ENCODE measurements around the gene ATP8B1.
"Not testable (repeated sequence)": the region's sequence is repeated elsewhere in the genome, so short reads cannot be mapped to it uniquely, and the experiment has no call there.

ATP8B1 gene

DNA sequence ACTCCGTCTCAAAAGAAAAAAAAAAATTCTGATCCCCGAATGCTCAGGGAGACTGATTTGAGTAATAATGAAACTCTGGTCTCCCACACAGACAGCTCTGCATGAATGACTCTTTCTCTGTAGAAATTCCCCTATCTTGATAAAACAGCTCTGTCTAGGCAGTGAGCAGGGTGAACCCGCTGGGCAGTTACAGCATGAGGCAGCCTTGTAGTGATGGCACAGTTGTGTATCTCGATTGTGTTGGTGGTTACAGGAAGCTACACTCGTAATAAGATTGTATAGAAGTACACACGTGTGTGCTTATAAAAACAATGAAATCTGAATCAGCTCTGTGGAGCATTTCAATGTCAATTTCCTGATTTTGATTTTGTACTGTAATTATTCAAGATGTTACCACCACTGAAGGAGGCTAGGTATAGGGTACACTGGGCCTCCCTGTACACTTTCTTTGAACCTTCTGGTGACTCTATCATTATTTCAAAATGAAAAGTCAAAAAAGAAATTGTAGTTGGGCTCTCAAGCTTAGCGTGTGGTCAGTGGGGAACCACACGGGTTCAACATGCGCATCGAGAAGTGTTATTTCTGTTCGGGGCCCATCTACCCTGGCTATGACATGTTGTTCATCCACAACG is 34.9 kb upstream of the ATP8B1 start:
- H3K27ac ChIP-seq (ENCODE audit: low read depth, low read length), result no peak overlapping the region
- no peak overlapping the region for H3K4me3 ChIP-seq (ENCODE audit: low read depth in 1 of 5, low read length in 5 of 5)
- H3K27me3 ChIP-seq (ENCODE audit: control insufficient read depth in 5 of 5, insufficient read depth in 4 of 5, low read length in 5 of 5), result no peaks in the 10 kb centered on the region
- H3K36me3 ChIP-seq (ENCODE audit: control insufficient read depth in 5 of 5, insufficient read depth in 5 of 5, low read length in 5 of 5), result no peaks in the 10 kb centered on the region
- no peak overlapping the region for H3K9ac ChIP-seq (ENCODE audit: low read length in 5 of 5)
- H3K4me1 ChIP-seq (ENCODE audit: control insufficient read depth in 5 of 5, insufficient read depth in 5 of 5, low read length in 5 of 5), result peaks cover 0 to 3% (median 0%) of the 10 kb centered on the region in 5 donors
- no peaks in the 10 kb centered on the region for H3K9me3 ChIP-seq (ENCODE audit: control insufficient read depth in 5 of 5, low read length in 5 of 5)

DNA sequence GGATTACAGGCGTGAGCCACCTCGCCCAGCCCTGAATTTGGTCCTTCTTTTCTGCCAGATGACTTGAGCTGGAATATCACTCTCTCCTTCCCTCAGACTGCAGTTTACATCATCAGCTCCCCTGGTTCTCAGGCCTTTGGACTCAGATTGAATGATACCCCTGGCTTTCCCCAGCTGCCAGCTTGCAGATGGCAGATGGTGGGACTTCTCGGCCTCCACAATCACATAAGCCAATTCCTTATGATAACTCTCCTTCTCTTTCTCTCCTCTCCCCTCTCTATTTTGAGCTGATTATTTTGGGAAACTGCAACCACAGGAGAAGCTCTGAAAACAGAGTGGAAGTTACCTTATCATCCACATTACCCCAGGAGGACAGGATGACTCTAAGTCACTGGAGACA is 33.4 kb upstream of the ATP8B1 start:
- H3K9me3 ChIP-seq (ENCODE audit: control insufficient read depth in 5 of 5, low read length in 5 of 5), result no peaks in the 10 kb centered on the region
- H3K4me1 ChIP-seq (ENCODE audit: control insufficient read depth in 5 of 5, insufficient read depth in 5 of 5, low read length in 5 of 5), result peaks cover 0 to 3% (median 0%) of the 10 kb centered on the region in 5 donors
- no peak overlapping the region for H3K4me3 ChIP-seq (ENCODE audit: low read depth in 1 of 5, low read length in 5 of 5)
- no peak overlapping the region for H3K27ac ChIP-seq (ENCODE audit: low read depth, low read length)
- no peak overlapping the region for H3K9ac ChIP-seq (ENCODE audit: low read length in 5 of 5)
- H3K36me3 ChIP-seq (ENCODE audit: control insufficient read depth in 5 of 5, insufficient read depth in 5 of 5, low read length in 5 of 5), result no peaks in the 10 kb centered on the region
- no peaks in the 10 kb centered on the region for H3K27me3 ChIP-seq (ENCODE audit: control insufficient read depth in 5 of 5, insufficient read depth in 4 of 5, low read length in 5 of 5)

DNA sequence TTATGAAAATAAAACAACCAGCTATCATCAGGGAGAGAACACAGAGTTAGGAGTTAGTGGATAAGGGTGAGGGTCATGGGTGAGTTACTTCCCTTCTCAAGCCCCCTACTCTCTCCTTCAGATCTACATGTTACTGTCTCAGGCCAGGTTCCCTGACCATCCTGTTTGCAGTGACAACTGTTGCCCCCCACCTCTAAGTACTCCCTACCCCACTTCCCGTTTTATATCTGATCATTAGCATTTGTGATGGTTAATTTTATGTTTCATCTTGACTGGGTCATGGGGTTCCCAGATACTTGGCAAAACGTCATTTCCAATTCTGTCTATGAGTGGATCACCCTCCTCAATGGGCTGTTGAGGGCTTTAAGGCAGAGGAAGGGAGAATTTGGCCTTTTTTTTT is 32.8 kb upstream of the ATP8B1 start:
- Histone ChIP-seq H3K27ac (ENCODE audit: low read depth, low read length) (no peak overlapping the region), H3K4me1 (ENCODE audit: control insufficient read depth in 5 of 5, insufficient read depth in 5 of 5, low read length in 5 of 5) (peaks cover 0 to 3% (median 0%) of the 10 kb centered on the region in 5 donors), H3K9ac (ENCODE audit: low read length in 5 of 5) (no peak overlapping the region), H3K9me3 (ENCODE audit: control insufficient read depth in 5 of 5, low read length in 5 of 5) (no peaks in the 10 kb centered on the region), H3K27me3 (ENCODE audit: control insufficient read depth in 5 of 5, insufficient read depth in 4 of 5, low read length in 5 of 5) (no peaks in the 10 kb centered on the region), H3K36me3 (ENCODE audit: control insufficient read depth in 5 of 5, insufficient read depth in 5 of 5, low read length in 5 of 5) (no peaks in the 10 kb centered on the region), H3K4me3 (ENCODE audit: low read depth in 1 of 5, low read length in 5 of 5) (no peak overlapping the region)

DNA sequence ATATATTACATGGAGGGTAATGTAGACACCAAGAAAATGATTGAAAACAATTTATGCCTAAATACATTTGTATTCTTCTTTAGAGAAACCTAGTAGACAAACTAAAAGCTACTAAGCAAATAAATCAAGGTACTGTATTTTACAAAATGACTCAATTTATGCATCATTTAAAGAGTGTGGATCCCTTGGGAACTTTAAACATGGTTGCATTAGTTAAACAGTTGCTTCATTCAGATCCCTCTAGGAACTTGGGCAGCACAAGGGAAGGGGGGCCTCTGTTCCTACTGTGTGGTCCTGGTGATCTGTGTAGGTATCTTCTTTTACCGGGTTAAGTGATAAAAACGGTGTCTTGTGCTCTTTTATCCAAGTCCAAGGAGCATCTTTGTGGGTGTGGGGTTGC is 31.5 kb upstream of the ATP8B1 start:
- Histone ChIP-seq H3K36me3 (ENCODE audit: control insufficient read depth in 5 of 5, insufficient read depth in 5 of 5, low read length in 5 of 5) (no peaks in the 10 kb centered on the region), H3K27ac (ENCODE audit: low read depth, low read length) (no peak overlapping the region), H3K4me1 (ENCODE audit: control insufficient read depth in 5 of 5, insufficient read depth in 5 of 5, low read length in 5 of 5) (no peaks in the 10 kb centered on the region), H3K9ac (ENCODE audit: low read length in 5 of 5) (no peak overlapping the region), H3K4me3 (ENCODE audit: low read depth in 1 of 5, low read length in 5 of 5) (no peak overlapping the region), H3K9me3 (ENCODE audit: control insufficient read depth in 5 of 5, low read length in 5 of 5) (no peaks in the 10 kb centered on the region), H3K27me3 (ENCODE audit: control insufficient read depth in 5 of 5, insufficient read depth in 4 of 5, low read length in 5 of 5) (no peaks in the 10 kb centered on the region)

DNA sequence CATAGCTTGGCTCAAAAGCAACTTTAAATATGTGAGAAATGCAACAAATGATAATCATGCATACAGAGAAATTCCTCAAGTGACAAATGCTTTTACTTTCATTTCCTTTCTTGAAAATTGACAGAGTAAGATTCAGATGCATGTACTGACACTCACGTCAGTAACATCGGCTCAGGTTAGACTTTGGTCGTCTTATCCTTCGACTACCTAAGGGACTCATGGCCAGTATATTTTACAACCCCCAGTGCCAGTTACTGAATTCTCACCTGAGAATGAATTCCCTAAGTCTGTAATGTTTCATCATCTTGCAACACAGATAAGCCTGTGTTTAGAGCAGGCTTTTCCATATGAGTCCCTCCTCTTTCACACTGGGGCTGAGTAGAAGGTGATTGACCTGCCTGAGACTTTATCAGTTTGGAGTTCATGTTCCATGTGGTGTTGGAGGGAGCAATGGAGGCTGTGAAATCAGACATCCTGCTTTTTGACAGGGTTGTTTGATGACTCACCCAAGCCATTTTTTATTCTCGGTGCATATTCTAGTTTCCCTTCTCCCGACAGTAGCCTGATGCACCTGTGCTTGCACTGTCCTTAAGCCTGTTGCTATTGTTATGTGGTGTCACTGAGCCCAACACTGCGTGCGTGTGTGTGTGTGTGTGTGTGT is 30.5 kb upstream of the ATP8B1 start:
- Histone ChIP-seq H3K36me3 (ENCODE audit: control insufficient read depth in 5 of 5, insufficient read depth in 5 of 5, low read length in 5 of 5) (no peaks in the 10 kb centered on the region), H3K4me1 (ENCODE audit: control insufficient read depth in 5 of 5, insufficient read depth in 5 of 5, low read length in 5 of 5) (no peaks in the 10 kb centered on the region), H3K27me3 (ENCODE audit: control insufficient read depth in 5 of 5, insufficient read depth in 4 of 5, low read length in 5 of 5) (no peaks in the 10 kb centered on the region), H3K9ac (ENCODE audit: low read length in 5 of 5) (no peak overlapping the region), H3K4me3 (ENCODE audit: low read depth in 1 of 5, low read length in 5 of 5) (no peak overlapping the region), H3K27ac (ENCODE audit: low read depth, low read length) (no peak overlapping the region), H3K9me3 (ENCODE audit: control insufficient read depth in 5 of 5, low read length in 5 of 5) (no peaks in the 10 kb centered on the region)

DNA sequence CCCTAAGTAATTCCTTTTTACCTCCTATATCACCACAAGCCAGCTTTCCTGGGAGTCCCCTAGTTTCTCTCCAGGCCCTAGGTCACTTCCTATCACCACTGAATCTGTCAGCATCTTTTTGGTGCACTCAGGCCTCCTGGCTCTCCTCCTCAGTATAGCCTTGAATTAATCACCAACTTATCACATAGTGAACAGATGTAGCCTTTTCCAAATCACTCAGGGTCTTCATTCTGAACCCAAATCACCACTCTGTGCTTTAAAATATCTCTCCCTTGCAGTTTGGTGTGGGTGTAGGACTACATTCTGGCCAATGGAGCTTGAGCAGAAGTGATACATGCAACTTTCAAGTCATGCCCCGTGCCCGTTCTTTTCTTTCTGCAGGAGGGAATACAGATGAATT is 29.6 kb upstream of the ATP8B1 start:
- H3K9ac ChIP-seq (ENCODE audit: low read length in 5 of 5), result no peak overlapping the region
- H3K36me3 ChIP-seq (ENCODE audit: control insufficient read depth in 5 of 5, insufficient read depth in 5 of 5, low read length in 5 of 5), result no peaks in the 10 kb centered on the region
- H3K4me3 ChIP-seq (ENCODE audit: low read depth in 1 of 5, low read length in 5 of 5), result no peak overlapping the region
- H3K9me3 ChIP-seq (ENCODE audit: control insufficient read depth in 5 of 5, low read length in 5 of 5), result no peaks in the 10 kb centered on the region
- no peak overlapping the region for H3K27ac ChIP-seq (ENCODE audit: low read depth, low read length)
- no peaks in the 10 kb centered on the region for H3K27me3 ChIP-seq (ENCODE audit: control insufficient read depth in 5 of 5, insufficient read depth in 4 of 5, low read length in 5 of 5)
- H3K4me1 ChIP-seq (ENCODE audit: control insufficient read depth in 5 of 5, insufficient read depth in 5 of 5, low read length in 5 of 5), result no peaks in the 10 kb centered on the region

DNA sequence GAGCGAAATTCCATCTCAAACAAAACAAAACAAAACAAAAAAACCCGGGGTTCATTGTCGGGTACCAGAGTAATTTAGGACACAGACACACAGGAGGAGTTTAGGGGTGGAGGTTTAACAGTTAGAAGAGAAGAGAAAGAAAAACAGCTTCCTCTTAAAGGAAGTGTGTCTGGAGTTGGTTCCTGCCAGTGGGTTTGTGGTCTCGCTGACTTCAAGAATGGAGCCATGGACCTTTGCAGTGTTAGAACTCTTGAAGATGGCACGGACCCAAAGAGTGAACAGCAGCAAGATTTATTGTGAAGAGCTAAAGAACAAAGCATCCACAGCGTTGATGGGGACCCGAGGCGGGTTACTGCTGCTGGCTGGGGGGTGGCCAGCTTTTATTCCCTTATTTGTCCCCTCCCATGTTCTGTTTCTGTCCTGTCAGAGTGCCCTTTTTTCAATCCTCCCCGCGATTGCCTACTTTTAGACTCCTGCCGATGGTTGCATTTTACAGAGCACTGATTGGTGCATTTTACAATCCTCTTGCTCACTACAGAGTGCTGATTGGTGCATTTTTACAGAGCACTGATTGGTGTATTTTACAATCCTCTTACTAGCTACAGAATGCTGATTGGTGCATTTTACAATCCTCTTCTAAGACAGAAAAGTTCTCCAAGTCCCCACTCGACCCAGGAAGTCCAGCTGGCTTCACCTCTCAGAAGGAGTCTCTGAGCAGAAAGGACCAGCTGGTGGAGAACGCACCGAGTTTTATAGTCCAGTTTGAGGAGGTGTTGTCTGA is 28.7 kb upstream of the ATP8B1 start:
- Histone ChIP-seq H3K9me3 (ENCODE audit: control insufficient read depth in 5 of 5, low read length in 5 of 5) (no peaks in the 10 kb centered on the region), H3K27ac (ENCODE audit: low read depth, low read length) (no peak overlapping the region), H3K36me3 (ENCODE audit: control insufficient read depth in 5 of 5, insufficient read depth in 5 of 5, low read length in 5 of 5) (no peaks in the 10 kb centered on the region), H3K9ac (ENCODE audit: low read length in 5 of 5) (no peak overlapping the region), H3K27me3 (ENCODE audit: control insufficient read depth in 5 of 5, insufficient read depth in 4 of 5, low read length in 5 of 5) (no peaks in the 10 kb centered on the region), H3K4me1 (ENCODE audit: control insufficient read depth in 5 of 5, insufficient read depth in 5 of 5, low read length in 5 of 5) (no peaks in the 10 kb centered on the region), H3K4me3 (ENCODE audit: low read depth in 1 of 5, low read length in 5 of 5) (no peak overlapping the region)

DNA sequence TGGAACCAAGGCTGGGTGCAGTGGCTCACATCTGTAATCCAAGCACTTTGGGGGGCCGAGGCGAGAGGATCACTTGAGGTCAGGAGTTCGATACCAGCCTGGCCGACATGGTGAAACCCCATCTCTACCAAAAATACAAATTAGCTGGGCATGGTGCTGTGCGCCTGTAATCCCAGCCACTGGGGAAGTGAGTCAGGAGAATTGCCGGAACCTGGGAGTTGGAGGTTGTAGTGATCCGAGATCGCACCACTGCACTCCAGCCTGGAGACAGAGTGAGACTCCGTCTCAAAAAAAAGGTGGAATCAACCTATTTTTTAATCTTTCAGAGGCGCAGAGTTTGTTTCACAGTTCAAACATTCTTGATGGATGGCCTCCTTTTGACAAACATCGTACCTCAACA is 24.5 kb upstream of the ATP8B1 start:
- H3K27ac ChIP-seq (ENCODE audit: low read depth, low read length), result no peak overlapping the region
- H3K4me1 ChIP-seq (ENCODE audit: control insufficient read depth in 5 of 5, insufficient read depth in 5 of 5, low read length in 5 of 5), result no peaks in the 10 kb centered on the region
- H3K9ac ChIP-seq (ENCODE audit: low read length in 5 of 5), result no peak overlapping the region
- H3K27me3 ChIP-seq (ENCODE audit: control insufficient read depth in 5 of 5, insufficient read depth in 4 of 5, low read length in 5 of 5), result no peaks in the 10 kb centered on the region
- H3K9me3 ChIP-seq (ENCODE audit: control insufficient read depth in 5 of 5, low read length in 5 of 5), result no peaks in the 10 kb centered on the region
- no peak overlapping the region for H3K4me3 ChIP-seq (ENCODE audit: low read depth in 1 of 5, low read length in 5 of 5)
- H3K36me3 ChIP-seq (ENCODE audit: control insufficient read depth in 5 of 5, insufficient read depth in 5 of 5, low read length in 5 of 5), result no peaks in the 10 kb centered on the region

DNA sequence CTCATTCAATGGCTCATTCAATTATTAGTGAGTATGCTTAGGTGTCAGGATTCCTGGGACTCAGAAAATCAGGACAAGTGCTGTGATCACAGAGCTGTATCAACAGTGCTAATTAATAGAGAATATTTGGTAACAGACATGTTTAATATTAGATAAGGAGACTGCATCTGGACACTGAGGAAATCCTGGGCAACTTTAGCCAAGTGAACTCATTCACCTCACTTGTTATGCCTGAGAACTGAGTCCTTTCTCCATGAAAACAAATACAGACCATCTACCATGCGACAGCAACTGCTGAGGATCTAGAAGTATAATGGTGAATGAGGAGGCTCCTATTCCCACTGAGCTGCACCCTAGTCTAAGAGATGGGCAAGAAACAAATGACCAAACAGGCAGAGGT is 23.1 kb upstream of the ATP8B1 start:
- H3K9me3 ChIP-seq (ENCODE audit: control insufficient read depth in 5 of 5, low read length in 5 of 5), result no peaks in the 10 kb centered on the region
- no peaks in the 10 kb centered on the region for H3K36me3 ChIP-seq (ENCODE audit: control insufficient read depth in 5 of 5, insufficient read depth in 5 of 5, low read length in 5 of 5)
- H3K4me1 ChIP-seq (ENCODE audit: control insufficient read depth in 5 of 5, insufficient read depth in 5 of 5, low read length in 5 of 5), result no peaks in the 10 kb centered on the region
- H3K27ac ChIP-seq (ENCODE audit: low read depth, low read length), result no peak overlapping the region
- no peak overlapping the region for H3K9ac ChIP-seq (ENCODE audit: low read length in 5 of 5)
- H3K4me3 ChIP-seq (ENCODE audit: low read depth in 1 of 5, low read length in 5 of 5), result no peak overlapping the region
- no peaks in the 10 kb centered on the region for H3K27me3 ChIP-seq (ENCODE audit: control insufficient read depth in 5 of 5, insufficient read depth in 4 of 5, low read length in 5 of 5)

DNA sequence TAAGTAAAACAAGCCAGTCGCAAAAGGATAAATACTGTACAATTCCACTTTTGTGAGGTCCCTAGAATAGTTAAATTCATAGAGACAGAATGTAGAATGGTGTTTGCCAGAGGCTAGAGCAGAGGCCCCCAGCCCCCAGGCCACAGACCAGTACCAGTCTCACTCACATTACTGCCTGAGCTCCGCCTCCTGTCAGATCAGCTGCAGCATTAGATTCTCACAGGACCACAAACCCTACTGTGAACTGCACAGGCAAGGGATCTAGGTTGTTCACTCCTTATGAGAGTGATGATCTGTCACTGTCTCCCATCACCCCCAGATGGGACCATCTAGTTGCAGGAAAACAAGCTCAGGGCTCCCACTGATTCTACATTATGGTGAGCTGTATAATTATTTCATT is 17.5 kb upstream of the ATP8B1 start:
- H3K4me1 ChIP-seq (ENCODE audit: control insufficient read depth in 5 of 5, insufficient read depth in 5 of 5, low read length in 5 of 5); H3K27me3 ChIP-seq (ENCODE audit: control insufficient read depth in 5 of 5, insufficient read depth in 4 of 5, low read length in 5 of 5); H3K36me3 ChIP-seq (ENCODE audit: control insufficient read depth in 5 of 5, insufficient read depth in 5 of 5, low read length in 5 of 5); H3K4me3 ChIP-seq (ENCODE audit: low read depth in 1 of 5, low read length in 5 of 5); H3K9me3 ChIP-seq (ENCODE audit: control insufficient read depth in 5 of 5, low read length in 5 of 5); H3K27ac ChIP-seq (ENCODE audit: low read depth, low read length); H3K9ac ChIP-seq (ENCODE audit: low read length in 5 of 5): not testable (repeated sequence)

Measured in subcutaneous abdominal adipose tissue (tissue), 5 donors.